Stimulated activated CD8-positive, alpha-beta memory T cell treated with anti-CD3 and anti-CD28 coated beads, Interleukin-4, amount 100 ng/mL, for 4 hours (primary cell): ENCODE results near the gene WWOX.
"Not testable (repeated sequence)": the region's sequence is repeated elsewhere in the genome, so short reads cannot be mapped to it uniquely, and the experiment has no call there.

Experiments used
- DNase-seq, 2 donors: peaks; one replicate each; pipeline ENCODE4 v3.0.0-alpha.2; 2020; ENCODE audit warnings: low read depth in 2 of 2, low spot score in 1 of 2

Gene WWOX

GRCh38 chr16:78596348-78596995 lies 497.0 kb downstream of the WWOX start:
- DNase-seq = no peak

GRCh38 chr16:78596996-78597422 lies 497.6 kb downstream of the WWOX start:
- no peak for DNase-seq

- no peak for DNase-seq
These were observed 498.5 kb downstream of the WWOX start for GRCh38 chr16:78597809-78598570.

- DNase-seq = no peak
These were observed 499.8 kb downstream of the WWOX start for GRCh38 chr16:78599271-78599670.

GRCh38 chr16:78604423-78605062 lies 505.1 kb downstream of the WWOX start:
- DNase-seq = not testable (repeated sequence)

GRCh38 chr16:78605548-78606101 lies 506.2 kb downstream of the WWOX start:
- DNase-seq = no peak

- DNase-seq = no peak
These were observed 507.1 kb downstream of the WWOX start for GRCh38 chr16:78606545-78606944.

- DNase-seq = no peak
These were observed 507.6 kb downstream of the WWOX start for GRCh38 chr16:78607022-78607421.

- DNase-seq = no peak
These were observed 508.0 kb downstream of the WWOX start for GRCh38 chr16:78607465-78607864.

GRCh38 chr16:78608305-78608776 lies 508.9 kb downstream of the WWOX start:
- DNase-seq = no peak

GRCh38 chr16:78609402-78610274 lies 510.2 kb downstream of the WWOX start:
- DNase-seq = no peak

- DNase-seq = no peak
These were observed 511.9 kb downstream of the WWOX start for GRCh38 chr16:78611318-78611717.

- no peak for DNase-seq
These were observed 520.4 kb downstream of the WWOX start for GRCh38 chr16:78619811-78620210.

GRCh38 chr16:78620291-78620690 lies 520.8 kb downstream of the WWOX start:
- DNase-seq = no peak

GRCh38 chr16:78623796-78624195 lies 524.3 kb downstream of the WWOX start:
- no peak for DNase-seq

- no peak for DNase-seq
These were observed 524.9 kb downstream of the WWOX start for GRCh38 chr16:78624366-78624765.

GRCh38 chr16:78628461-78629045 lies 529.1 kb downstream of the WWOX start:
- DNase-seq = no peak

GRCh38 chr16:78629173-78629572 lies 529.7 kb downstream of the WWOX start:
- DNase-seq = no peak

- no peak for DNase-seq
These were observed 530.6 kb downstream of the WWOX start for GRCh38 chr16:78630102-78630501.

GRCh38 chr16:78633551-78633950 lies 534.1 kb downstream of the WWOX start:
- no peak for DNase-seq
